ENCODE measurements around the gene MEN1.
A peak's percentile ranks its signal among the peaks of the same experiment; 100 is the strongest.

MEN1 gene

DNA sequence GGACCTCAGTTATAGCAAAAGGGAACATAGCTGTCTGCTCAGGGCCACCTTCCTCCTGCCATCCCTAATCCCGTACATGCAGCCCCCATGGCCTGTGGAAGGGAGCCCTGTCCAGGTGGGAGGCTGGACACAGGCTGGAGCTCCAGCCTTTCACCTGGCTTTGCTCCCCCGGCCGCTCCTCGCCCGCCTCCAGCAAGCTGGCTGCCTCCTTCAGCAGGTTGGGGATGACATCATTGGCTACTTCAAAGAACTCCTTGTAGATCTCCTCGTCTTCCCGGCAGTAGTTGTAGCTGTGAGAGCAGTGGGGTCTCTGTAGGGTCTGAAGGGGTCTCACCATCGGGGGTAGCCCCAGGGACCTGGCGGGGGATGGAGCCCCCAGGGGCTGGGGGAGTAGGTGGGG lies 4.9 kb downstream of the MEN1 start:
- DNase-seq (ENCODE audit: low spot score in 2 of 2): no peak
- no peak overlapping the region for H3K4me3 Mint-ChIP-seq
- peaks cover 36% of the 10 kb centered on the region for H3K4me1 Mint-ChIP-seq
- no peaks in the 10 kb centered on the region for H3K27me3 Mint-ChIP-seq
- H3K36me3 Mint-ChIP-seq: peaks cover 8% of the 10 kb centered on the region
- H3K9me3 Mint-ChIP-seq: no peaks in the 10 kb centered on the region
- H3K27ac Mint-ChIP-seq: no peak overlapping the region
- ATAC-seq (ENCODE audit: low read depth): no peak

DNA sequence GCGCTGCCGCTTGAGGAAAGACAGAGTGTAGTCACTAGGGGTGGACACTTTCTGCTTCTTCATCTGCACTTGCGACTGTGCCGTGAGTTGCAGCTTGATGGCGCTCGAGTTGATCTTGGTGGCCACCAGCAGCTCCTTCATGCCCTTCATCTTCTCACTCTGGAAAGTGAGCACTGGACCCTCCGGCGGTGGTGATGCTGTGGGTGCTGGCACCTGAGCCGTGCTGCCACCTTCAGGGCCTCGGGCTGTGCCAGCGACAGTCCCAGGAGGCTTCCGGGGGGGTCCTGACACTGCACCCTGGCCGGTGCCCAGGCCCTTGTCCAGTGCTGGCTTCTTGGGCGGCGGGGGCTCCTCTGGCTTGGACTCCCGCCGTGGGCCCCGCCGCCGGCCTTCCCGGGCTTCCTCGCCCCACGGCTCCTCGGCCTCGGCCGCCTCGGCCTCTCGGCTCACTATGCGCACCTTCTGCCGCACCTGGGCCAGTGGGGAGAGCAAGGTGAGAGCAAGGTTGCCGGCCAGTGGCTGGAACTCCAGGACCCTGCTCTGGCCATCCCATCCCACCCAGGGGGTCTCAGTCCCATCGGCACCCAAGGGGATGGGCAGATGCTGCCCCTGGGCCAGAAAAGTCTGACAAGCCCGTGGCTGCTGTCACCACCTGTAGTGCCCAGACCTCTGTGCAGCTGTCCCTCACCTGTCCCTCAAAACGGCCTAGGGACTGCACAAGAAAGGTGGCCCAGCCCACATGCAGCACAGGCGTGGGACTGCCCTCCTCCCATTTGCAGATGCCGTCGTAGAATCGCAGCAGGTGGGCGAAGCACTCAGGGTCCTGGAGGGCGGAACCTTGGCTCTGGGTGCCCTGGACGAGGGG lies 5.8 kb downstream of the MEN1 start:
- H3K4me3 Mint-ChIP-seq: peak overlapping the region; percentile 86
- no peaks in the 10 kb centered on the region for H3K9me3 Mint-ChIP-seq
- no peak for ATAC-seq (ENCODE audit: low read depth)
- peak overlapping the region; percentile 89 for H3K27ac Mint-ChIP-seq
- H3K27me3 Mint-ChIP-seq: no peaks in the 10 kb centered on the region
- peaks cover 10% of the 10 kb centered on the region for H3K36me3 Mint-ChIP-seq
- no peak for DNase-seq (ENCODE audit: low spot score in 2 of 2)
- peaks cover 36% of the 10 kb centered on the region for H3K4me1 Mint-ChIP-seq

DNA sequence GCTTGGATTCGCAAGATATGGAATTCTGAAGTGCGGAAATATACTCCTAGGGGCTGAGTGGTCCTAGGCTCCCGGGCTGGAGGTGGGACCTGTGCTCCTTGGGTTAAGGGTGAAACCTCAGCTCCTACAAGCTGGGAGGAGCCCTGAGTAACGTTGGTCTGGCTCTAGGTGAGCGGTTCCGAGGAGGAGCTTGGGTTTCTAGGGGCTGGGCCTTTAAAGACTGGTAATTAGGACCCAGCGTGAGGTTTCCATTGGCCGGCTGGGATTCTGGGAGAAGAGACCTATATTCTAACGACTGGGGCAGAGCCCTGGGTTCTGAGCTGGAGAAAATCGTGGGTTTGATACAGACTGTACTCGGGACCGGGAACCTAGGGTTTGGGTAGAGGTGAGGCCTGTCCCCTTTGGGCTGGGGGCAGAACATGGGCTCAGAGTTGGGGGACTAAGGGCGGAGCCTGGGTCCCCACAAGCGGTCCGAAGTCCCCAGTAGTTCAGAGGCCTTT lies 6.5 kb downstream of the MEN1 start:
- peak overlapping the region; percentile 86 for H3K4me3 Mint-ChIP-seq
- peaks cover 14% of the 10 kb centered on the region for H3K36me3 Mint-ChIP-seq
- no peaks in the 10 kb centered on the region for H3K27me3 Mint-ChIP-seq
- H3K9me3 Mint-ChIP-seq: no peaks in the 10 kb centered on the region
- ATAC-seq (ENCODE audit: low read depth) (no peak), DNase-seq (ENCODE audit: low spot score in 2 of 2) (no peak)
- H3K27ac Mint-ChIP-seq: peak overlapping the region; percentile 89
- H3K4me1 Mint-ChIP-seq: peaks cover 37% of the 10 kb centered on the region

DNA sequence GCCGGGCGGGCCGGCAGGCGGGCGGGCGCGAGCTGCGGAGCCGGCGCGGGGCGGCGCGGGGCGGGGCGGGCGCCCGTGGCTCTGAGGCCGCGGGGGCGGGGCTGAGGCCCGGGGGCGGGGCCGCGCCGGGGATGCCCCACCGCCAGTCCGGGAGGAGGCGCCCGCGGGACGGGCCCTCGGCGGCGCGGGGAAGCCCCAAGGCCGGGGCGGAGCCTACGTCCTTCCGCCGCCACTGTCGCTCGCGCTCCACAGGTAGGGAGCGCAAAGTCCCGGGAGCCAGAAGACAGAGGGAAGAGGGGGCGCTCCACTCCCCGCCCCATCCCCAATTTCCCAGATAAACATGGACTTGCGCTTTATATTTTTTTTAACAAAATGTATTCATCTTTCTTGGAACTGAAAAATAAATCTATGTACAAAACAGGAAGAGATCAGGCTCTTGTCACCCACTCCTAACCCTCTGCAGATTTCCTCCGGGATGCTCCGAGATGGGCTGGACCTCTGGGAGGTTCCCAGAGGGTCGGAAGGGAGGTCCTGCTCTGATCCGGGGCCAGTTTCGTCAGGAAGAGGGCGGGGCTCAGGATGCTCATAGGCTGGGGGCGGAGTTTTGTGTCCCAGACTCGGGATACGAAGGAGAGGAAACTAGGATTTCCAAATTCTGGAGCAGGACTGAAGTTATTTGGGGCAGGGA lies 7.0 kb downstream of the MEN1 start, which contains the start of gene MAP4K2:
Gene MAP4K2 (minus strand): TSS at position 57 of the 688 bp plus-strand sequence. CDS start 65 bp downstream, outside the sequence.
- H3K4me1 Mint-ChIP-seq: peaks cover 38% of the 10 kb centered on the region
- H3K27me3 Mint-ChIP-seq: no peaks in the 10 kb centered on the region
- peak; percentile 81 for ATAC-seq (ENCODE audit: low read depth)
- peak; percentile 85 to 88 for DNase-seq (ENCODE audit: low spot score in 2 of 2)
- H3K36me3 Mint-ChIP-seq: peaks cover 17% of the 10 kb centered on the region
- H3K4me3 Mint-ChIP-seq: peak within 1 kb of the TSS; percentile 86
- no peaks in the 10 kb centered on the region for H3K9me3 Mint-ChIP-seq
- peak within 1 kb of the TSS; percentile 89 for H3K27ac Mint-ChIP-seq

DNA sequence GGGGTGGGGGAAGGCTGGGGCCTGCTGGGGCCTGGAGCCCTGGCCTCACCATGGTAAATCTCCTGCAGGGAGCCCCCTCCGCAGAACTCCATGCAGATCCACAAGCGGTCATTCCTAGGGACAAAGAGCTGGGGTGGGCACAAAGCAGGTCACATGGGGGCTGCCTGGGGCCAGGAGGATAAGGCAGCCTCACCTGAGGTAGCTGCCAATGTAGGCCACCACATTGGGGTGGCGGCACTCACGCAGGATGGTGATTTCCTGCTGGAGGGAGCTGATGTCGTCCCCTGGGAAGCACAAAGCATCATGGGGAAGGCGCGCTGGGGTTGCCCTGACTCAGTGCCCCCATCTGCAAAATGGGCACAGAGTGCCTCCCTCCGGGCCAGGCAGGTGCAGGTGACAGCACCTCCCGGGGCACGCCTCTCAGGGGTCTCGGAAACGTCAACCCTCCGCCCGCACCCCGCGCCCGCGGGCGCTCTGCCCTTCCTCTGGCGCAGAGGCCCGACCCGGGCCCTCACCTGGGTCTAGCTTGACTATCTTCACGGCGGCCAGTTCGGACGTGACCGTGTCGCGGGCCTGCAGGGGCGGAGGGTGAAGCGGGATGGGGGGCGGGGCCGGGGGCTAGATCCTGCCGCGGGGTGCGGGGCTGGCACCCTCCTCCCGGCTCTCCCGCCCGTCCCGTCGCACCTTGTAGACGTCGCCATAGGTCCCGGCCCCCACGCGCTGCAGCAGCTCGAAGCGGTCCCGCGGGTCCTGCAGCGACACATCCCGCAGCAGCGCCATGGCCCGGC lies 7.8 kb downstream of the MEN1 start:
- H3K36me3 Mint-ChIP-seq: peaks cover 15% of the 10 kb centered on the region
- peak overlapping the region; percentile 80 for H3K4me3 Mint-ChIP-seq
- peak; percentile 47 to 59 for DNase-seq (ENCODE audit: low spot score in 2 of 2)
- ATAC-seq (ENCODE audit: low read depth): peak; percentile 33
- H3K27me3 Mint-ChIP-seq: no peaks in the 10 kb centered on the region
- peaks cover 35% of the 10 kb centered on the region for H3K4me1 Mint-ChIP-seq
- H3K9me3 Mint-ChIP-seq: no peaks in the 10 kb centered on the region
- peak overlapping the region; percentile 73 for H3K27ac Mint-ChIP-seq

DNA sequence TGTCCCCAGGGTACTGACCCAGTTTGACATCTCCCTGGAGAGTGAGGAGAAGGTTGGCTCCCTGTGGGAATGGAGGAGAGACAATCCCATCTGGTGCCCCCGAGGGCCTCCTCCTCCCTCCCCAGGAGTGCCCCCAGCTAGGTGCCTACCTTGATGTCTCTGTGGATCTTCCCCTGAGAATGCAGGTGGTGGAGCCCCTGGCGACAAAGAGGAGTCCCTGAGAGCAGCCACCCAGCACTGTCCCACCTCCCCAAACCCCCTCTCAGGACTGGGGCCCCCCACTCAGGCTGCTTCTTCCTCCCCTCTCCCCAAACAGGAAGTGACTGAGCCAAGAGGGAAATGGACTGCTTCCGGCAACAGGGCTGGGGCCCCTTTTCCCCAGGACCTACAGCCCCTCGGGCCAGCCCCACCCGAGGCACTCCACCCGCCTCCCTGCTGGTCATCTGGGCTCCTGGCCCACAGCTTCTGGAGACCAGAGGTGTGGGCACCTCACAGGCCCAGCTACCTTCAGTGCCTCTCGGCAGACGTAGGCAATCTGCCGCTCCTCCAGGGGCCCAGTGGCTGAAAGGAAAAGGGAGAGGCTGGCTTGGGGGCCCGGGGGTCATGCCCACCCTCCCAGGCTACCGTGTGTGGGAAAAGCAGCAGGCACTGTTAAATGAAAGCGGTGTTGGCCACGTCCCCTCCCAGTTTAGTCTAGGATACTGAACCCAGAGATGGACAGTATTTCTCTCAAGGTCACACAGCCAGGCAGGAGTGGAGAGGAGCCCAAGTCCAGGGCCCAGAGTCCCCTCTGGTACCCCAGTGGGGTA lies 8.6 kb downstream of the MEN1 start:
- Mint-ChIP-seq H3K9me3 (no peaks in the 10 kb centered on the region), H3K27me3 (no peaks in the 10 kb centered on the region), H3K27ac (peak overlapping the region; percentile 73), H3K4me3 (peak overlapping the region; percentile 80), H3K4me1 (peaks cover 34% of the 10 kb centered on the region), H3K36me3 (peaks cover 16% of the 10 kb centered on the region)
- ATAC-seq (ENCODE audit: low read depth) (no peak), DNase-seq (ENCODE audit: low spot score in 2 of 2) (no peak)

DNA sequence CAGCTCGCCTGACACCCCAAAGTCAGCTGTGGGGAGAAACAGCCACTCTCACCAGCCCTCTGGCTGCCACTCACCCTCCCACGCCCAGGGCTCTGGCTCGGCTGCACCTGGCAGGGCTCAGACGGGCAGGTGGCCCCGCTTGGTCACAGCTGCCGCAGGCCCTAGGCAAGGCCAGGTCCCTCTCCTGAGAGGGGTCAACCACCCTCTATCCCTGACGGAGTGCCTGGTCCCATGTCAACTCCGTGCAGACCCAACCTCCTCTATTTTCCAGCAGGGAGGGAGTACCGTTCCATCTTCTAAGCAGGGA lies 9.2 kb downstream of the MEN1 start:
- Mint-ChIP-seq H3K36me3 (peaks cover 15% of the 10 kb centered on the region), H3K9me3 (no peaks in the 10 kb centered on the region), H3K4me3 (peak overlapping the region; percentile 80), H3K4me1 (peaks cover 37% of the 10 kb centered on the region), H3K27me3 (no peaks in the 10 kb centered on the region), H3K27ac (peak overlapping the region; percentile 73)
- ATAC-seq (ENCODE audit: low read depth) (no peak), DNase-seq (ENCODE audit: low spot score in 2 of 2) (no peak)

DNA sequence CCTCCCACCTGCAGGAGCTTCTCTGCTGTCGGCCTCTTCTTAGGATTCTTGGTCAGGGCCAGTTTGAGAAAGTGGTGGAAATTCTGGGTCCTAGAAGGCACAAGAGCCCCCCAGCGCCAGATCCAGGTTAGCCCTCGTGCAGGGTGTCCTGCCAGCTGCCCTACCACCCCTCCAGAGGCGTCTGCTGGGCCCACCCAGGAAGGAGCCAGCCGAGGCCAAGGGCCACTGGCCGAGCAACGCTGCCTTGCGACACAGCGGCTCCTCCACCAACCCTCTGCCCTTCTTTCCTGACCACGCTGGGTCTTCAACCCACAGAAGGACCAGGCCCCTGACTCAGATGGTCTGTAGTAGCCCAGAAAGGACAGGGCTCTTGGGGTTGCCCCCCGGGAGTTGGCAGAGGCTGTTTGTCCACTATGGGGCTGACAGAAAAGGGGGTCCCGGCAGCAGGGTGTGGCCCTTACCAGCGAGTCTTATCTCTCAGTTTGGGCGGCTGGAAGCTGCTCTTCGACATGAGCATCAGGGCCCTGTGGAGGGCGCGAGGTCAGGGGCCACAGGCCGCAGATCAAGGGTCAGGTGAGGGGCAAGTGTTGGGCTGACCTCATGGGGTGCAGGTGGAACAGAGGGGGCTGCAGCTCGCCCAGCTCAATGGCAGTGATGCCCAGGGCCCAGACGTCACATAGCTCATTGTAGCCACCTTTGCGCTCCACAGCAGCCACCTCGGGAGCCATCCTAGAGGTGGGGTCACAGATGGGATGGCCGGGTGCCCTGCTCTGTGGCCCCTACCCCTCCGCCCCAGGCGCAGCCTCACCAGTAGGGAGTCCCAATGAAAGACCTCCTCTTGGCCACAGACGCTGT lies 9.8 kb downstream of the MEN1 start:
- Mint-ChIP-seq H3K4me1 (peaks cover 36% of the 10 kb centered on the region), H3K27ac (peak overlapping the region; percentile 73), H3K36me3 (peaks cover 14% of the 10 kb centered on the region), H3K9me3 (no peaks in the 10 kb centered on the region), H3K4me3 (peak overlapping the region; percentile 80), H3K27me3 (no peaks in the 10 kb centered on the region)
- ATAC-seq (ENCODE audit: low read depth) (no peak), DNase-seq (ENCODE audit: low spot score in 2 of 2) (no peak)

DNA sequence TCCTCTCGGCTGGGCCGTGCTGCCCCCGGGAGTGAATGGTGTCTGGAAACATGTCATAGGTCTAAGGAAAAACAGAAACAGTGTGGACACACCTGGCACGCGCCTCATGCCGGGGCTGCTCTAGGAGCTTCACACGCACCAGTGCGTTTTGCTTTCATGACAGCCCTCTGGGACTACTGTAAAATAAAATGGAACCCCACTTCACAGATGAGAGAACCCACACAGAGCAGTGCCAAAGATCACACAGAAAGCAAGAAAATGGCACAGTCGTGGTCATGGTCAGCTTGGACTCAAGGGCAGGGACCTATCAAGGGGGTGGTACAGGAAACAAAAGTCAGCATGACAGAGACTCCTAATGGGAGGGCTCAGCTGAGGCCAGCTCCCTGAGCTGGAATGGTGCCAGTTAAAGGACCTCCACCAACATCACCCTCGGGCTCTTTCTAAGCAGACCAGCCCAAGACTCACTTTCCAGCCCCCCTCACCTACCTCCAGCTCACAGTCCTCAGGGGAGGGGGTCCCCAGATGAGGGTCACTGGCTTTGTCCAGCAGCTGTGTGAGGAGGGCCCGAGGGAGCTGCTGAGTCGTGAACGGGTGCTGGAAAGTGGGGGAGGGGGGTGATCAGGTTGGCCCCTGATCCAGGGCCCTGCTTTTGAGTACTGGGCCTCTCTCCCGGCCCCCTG lies 10.6 kb downstream of the MEN1 start:
- DNase-seq (ENCODE audit: low spot score in 2 of 2) (peak in 1 of 2 donors; percentile 41), ATAC-seq (ENCODE audit: low read depth) (peak; percentile 61)
- Mint-ChIP-seq H3K36me3 (peaks cover 15% of the 10 kb centered on the region), H3K4me3 (peak overlapping the region; percentile 77), H3K4me1 (peaks cover 38% of the 10 kb centered on the region), H3K27me3 (no peaks in the 10 kb centered on the region), H3K27ac (peak overlapping the region; percentile 86), H3K9me3 (no peaks in the 10 kb centered on the region)

DNA sequence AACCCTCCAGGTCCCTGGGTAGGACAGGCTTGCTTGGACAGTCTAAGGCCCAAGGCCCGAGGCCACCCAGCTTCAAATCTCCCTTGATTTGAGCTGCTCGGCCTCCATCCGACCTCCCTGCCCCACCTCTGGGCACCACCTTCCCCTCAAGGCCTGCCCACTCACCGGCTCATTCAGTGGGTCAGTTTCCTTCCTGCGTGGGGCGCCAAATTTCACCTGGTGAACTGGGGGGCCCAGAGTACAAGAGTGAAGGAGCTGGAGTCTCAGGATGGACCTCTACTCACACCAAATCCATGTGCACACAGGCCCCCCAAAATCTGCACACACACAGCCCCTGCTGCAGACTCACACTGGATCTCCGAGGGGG lies 11.1 kb downstream of the MEN1 start:
- Mint-ChIP-seq H3K36me3 (peaks cover 18% of the 10 kb centered on the region), H3K4me1 (peaks cover 41% of the 10 kb centered on the region), H3K27ac (peak overlapping the region; percentile 86), H3K27me3 (no peaks in the 10 kb centered on the region), H3K9me3 (no peaks in the 10 kb centered on the region), H3K4me3 (peak overlapping the region; percentile 77)
- ATAC-seq (ENCODE audit: low read depth) (no peak), DNase-seq (ENCODE audit: low spot score in 2 of 2) (no peak)

DNA sequence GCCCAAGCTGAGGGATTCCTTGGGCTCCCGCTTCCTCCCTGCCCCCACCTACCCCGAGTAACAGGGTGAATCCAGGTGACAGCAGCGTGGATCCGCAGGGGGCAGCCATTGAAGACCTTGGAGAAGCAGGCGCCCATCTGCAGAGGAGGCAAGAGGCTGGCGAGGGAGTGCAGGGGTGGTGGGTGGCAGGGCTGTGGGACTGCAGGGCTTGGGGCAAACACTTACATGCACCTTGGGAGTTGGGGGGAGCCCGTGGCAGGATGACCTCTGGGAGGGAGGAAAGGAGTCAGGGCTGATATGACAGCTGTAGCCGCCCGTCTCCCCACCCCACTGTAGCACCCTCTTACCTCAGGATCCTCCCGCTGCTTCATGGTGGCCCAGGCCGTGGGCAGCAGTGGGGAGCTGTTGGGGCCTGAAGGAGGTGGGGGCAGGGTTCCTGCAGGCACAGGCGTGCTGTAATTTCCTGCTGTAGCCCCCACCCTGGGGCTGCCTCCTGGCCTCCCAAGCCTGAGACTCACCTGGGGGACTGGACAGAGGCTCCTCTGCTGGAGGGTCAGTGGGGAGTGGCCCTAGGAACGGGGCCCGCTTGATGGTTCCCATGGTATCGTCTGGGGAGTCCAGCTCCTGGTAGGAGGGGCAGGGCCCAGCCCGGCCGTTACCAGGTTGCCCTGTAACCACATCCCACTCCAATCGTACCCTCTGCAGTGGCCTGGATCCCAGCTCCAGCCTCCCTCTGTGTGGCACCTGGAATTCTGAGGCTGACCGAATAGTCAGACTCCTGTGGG lies 13.4 kb downstream of the MEN1 start:
- Mint-ChIP-seq H3K27ac (no peak overlapping the region), H3K27me3 (no peaks in the 10 kb centered on the region)

More for the DNA sequence above, 13.4 kb downstream of the MEN1 start:
- Mint-ChIP-seq H3K36me3 (peaks cover 22% of the 10 kb centered on the region), H3K9me3 (no peaks in the 10 kb centered on the region), H3K4me3 (no peak overlapping the region), H3K4me1 (peaks cover 38% of the 10 kb centered on the region)
- no peak for DNase-seq (ENCODE audit: low spot score in 2 of 2)
- no peak for ATAC-seq (ENCODE audit: low read depth)
